Transverse colon (tissue), 4 donors: ENCODE measurements around the gene PDZD2.

Experiments used
- CTCF ChIP-seq, 5 experiments: fragments of 200-600 bp in 3 of 5; fragments of 450-650 bp in 2 of 5; sonication (generic) in 3 of 5; IDR thresholded peaks; 1 replicate in 2 of 5; 2 replicates in 3 of 5; pipeline ENCODE4 v1.5.1; 2016 to 2017; ENCODE audit warnings: antibody characterized with exemption in 5 of 5, inconsistent platforms in 3 of 5, mild to moderate bottlenecking in 2 of 5, moderate library complexity in 1 of 5
- EP300 ChIP-seq: sonication (generic); formaldehyde crosslinking; IDR thresholded peaks from one replicate; pipeline ENCODE4 v1.6.1; 2017; ENCODE audit warnings: antibody characterized with exemption, low read depth
- POLR2AphosphoS5 ChIP-seq, 3 donors: sonication (generic); formaldehyde crosslinking; IDR thresholded peaks; one replicate each; pipeline ENCODE4 v1.6.1; 2016; ENCODE audit warnings: antibody characterized with exemption in 3 of 3

GRCh38 chr5:31982027-31982426, 343.1 kb downstream of the PDZD2 start:
- TF ChIP-seq CTCF (IDR thresholded peaks at IDR 0.05): no peak
- no peak for TF ChIP-seq POLR2AphosphoS5 (IDR thresholded peaks at IDR 0.05)
- no peak for TF ChIP-seq EP300
